Right atrium auricular region (tissue), 2 donors: Measurements from ENCODE around the gene GSS. TPM values are rescaled to one million over a fixed set of nuclear protein-coding genes. Genes with fewer than 3 reads are reported as not detected.
A peak's percentile ranks its signal among the peaks of the same experiment; 100 is the strongest.

Source experiments
- DNase-seq: peaks from one replicate; pipeline ENCODE4 v3.0.0-alpha.2; 2019; ENCODE audit warnings: low spot score
- H3K27ac ChIP-seq, 2 donors: fragments of 200-600 bp; sonication (generic); 1 replicate in 1 of 2; 2 replicates in 1 of 2; pipeline ENCODE4 v1.5.1; 2016 to 2019
- H3K27me3 ChIP-seq, 2 donors: fragments of 200-600 bp; sonication (generic); one replicate each; pipeline versions ENCODE4 v1.5.1 to v1.6.0; 2017 to 2019
- H3K36me3 ChIP-seq: fragments of 200-600 bp; sonication (generic); one replicate; pipeline ENCODE4 v1.5.1; 2016
- H3K4me1 ChIP-seq, 2 donors: fragments of 200-600 bp; sonication (generic); one replicate each; pipeline versions ENCODE4 v1.5.1 to v1.6.0; 2017 to 2019
- H3K4me3 ChIP-seq, 2 donors: fragments of 200-600 bp; sonication (generic); 1 replicate in 1 of 2; 2 replicates in 1 of 2; pipeline ENCODE4 v1.5.1; 2017 to 2019; ENCODE audit warnings: mild to moderate bottlenecking in 1 of 2, moderate library complexity in 1 of 2
- H3K9me3 ChIP-seq, 2 donors: fragments of 200-600 bp; sonication (generic); one replicate each; pipeline ENCODE4 v1.5.1; 2019
- total RNA-seq, 2 donors: library from RNA; depleted of rRNA; stranded (reverse); fragments of >200 nt; gene quantifications; one replicate each; pipeline ENCODE4 v1.1.0, GENCODE V29; 2016
- TF ChIP-seq, protein P1 (sequence below), 2 donors: fragments of 200-600 bp; sonication (generic); IDR thresholded peaks; one replicate each; pipeline ENCODE4 v1.5.1; 2019; ENCODE audit warnings: antibody characterized with exemption in 2 of 2

Gene GSS
- total RNA-seq, 2 donors from 2014 or later = 23.0 to 38.3 TPM

DNA sequence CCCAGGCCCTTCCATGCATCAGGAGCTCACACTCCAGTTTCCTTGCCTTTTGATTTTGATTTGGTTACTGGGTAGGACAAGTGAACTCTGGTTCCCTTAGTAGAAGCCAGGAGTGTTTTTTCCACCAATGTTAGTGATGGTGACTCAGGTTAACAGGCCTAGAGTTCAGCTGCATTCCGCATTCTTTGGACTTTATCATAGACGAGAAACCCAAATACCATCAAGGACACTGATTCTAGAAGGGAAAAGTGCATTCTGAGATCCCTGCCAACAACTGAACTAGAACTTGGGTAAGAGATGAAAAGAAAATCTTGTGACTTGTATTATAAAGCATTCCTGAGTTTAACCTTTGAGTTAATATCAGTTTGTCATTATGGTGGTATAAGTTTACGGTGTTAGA is 8.9 kb downstream of the GSS start:
- Histone ChIP-seq H3K9me3 (no peaks in the 10 kb centered on the region), H3K27ac (peak overlapping the region in 1 of 2 donors; percentile 17), H3K27me3 (no peaks in the 10 kb centered on the region), H3K4me1 (peaks cover 0 to 7% of the 10 kb centered on the region in 2 donors), H3K36me3 (peaks cover 16% of the 10 kb centered on the region), H3K4me3 (no peak overlapping the region)
- TF ChIP-seq, protein P1, sequence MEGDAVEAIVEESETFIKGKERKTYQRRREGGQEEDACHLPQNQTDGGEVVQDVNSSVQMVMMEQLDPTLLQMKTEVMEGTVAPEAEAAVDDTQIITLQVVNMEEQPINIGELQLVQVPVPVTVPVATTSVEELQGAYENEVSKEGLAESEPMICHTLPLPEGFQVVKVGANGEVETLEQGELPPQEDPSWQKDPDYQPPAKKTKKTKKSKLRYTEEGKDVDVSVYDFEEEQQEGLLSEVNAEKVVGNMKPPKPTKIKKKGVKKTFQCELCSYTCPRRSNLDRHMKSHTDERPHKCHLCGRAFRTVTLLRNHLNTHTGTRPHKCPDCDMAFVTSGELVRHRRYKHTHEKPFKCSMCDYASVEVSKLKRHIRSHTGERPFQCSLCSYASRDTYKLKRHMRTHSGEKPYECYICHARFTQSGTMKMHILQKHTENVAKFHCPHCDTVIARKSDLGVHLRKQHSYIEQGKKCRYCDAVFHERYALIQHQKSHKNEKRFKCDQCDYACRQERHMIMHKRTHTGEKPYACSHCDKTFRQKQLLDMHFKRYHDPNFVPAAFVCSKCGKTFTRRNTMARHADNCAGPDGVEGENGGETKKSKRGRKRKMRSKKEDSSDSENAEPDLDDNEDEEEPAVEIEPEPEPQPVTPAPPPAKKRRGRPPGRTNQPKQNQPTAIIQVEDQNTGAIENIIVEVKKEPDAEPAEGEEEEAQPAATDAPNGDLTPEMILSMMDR (IDR thresholded peaks at IDR 0.05) = no peak
- DNase-seq = no peak

GRCh38 chr20:34945315-34946077 is 10.1 kb downstream of the GSS start:
- no peaks in the 10 kb centered on the region for H3K9me3 ChIP-seq
- no peak overlapping the region for H3K4me3 ChIP-seq
- H3K27me3 ChIP-seq = no peaks in the 10 kb centered on the region
- no peak for DNase-seq
- peaks cover 16% of the 10 kb centered on the region for H3K36me3 ChIP-seq
- TF ChIP-seq, protein P1 (IDR thresholded peaks at IDR 0.05) = no peak
- peak overlapping the region in 1 of 2 donors; percentile 17 for H3K27ac ChIP-seq
- peaks cover 0 to 9% of the 10 kb centered on the region in 2 donors for H3K4me1 ChIP-seq

GRCh38 chr20:34943808-34944567 is 11.6 kb downstream of the GSS start:
- H3K27ac ChIP-seq = no peak overlapping the region
- TF ChIP-seq, protein P1 (IDR thresholded peaks at IDR 0.05) = no peak
- H3K4me1 ChIP-seq = peaks cover 0 to 18% of the 10 kb centered on the region in 2 donors
- H3K36me3 ChIP-seq = peaks cover 12% of the 10 kb centered on the region
- H3K9me3 ChIP-seq = no peaks in the 10 kb centered on the region
- no peaks in the 10 kb centered on the region for H3K27me3 ChIP-seq
- DNase-seq = no peak
- H3K4me3 ChIP-seq = no peak overlapping the region

GRCh38 chr20:34942301-34942700 is 13.3 kb downstream of the GSS start:
- TF ChIP-seq, protein P1 (IDR thresholded peaks at IDR 0.05) = no peak
- no peak overlapping the region for H3K27ac ChIP-seq

GRCh38 chr20:34941226-34941625 is 14.4 kb downstream of the GSS start:
- no peaks in the 10 kb centered on the region for H3K9me3 ChIP-seq
- no peaks in the 10 kb centered on the region for H3K27me3 ChIP-seq
- peaks cover 12% of the 10 kb centered on the region for H3K36me3 ChIP-seq
- DNase-seq = no peak
- H3K4me3 ChIP-seq = no peak overlapping the region
- TF ChIP-seq, protein P1 (IDR thresholded peaks at IDR 0.05) = no peak
- peak overlapping the region; percentile 77 to 87 for H3K27ac ChIP-seq
- peaks cover 0 to 33% of the 10 kb centered on the region in 2 donors for H3K4me1 ChIP-seq

More at GRCh38 chr20:34942301-34942700, 13.3 kb downstream of the GSS start:
- Histone ChIP-seq H3K4me3 (no peak overlapping the region), H3K9me3 (no peaks in the 10 kb centered on the region), H3K4me1 (peaks cover 0 to 33% of the 10 kb centered on the region in 2 donors), H3K27me3 (no peaks in the 10 kb centered on the region), H3K36me3 (peaks cover 12% of the 10 kb centered on the region)
- DNase-seq = no peak
